Measurements from ENCODE around the gene SLC8A2.

Gene SLC8A2

GRCh38 chr19:47485210-47485609 is 13.5 kb upstream of the SLC8A2 start:
- DNase-seq: no peak

GRCh38 chr19:47483800-47484690 is 12.4 kb upstream of the SLC8A2 start, which contains the start of gene KPTN:
Gene KPTN, minus strand, starts transcription at chr19:47484219. Its CDS starts 59 bp downstream, at chr19:47484160.
- peak; percentile 87 for DNase-seq

DNA sequence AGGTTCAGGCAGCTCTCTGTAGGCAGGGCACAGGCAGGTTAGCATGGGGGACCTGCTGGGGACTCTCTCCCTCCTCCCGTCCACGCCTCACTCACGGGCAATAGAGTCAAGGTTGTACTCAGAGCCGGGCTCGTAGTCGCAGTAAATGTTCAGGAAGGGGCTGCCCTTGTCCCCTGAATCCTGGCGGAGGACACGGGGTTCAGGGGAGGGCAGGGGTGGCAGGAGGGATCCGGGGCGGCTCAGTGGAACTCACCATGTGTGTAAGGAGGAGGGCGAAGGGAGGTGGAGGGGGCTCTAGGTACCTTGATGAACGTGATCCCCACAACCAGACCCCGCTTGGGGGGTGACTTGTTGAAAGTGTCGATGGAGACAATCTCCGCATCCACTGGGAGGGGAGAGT is 11.5 kb upstream of the SLC8A2 start:
- DNase-seq: no peak

- DNase-seq: no peak
These were observed 9.9 kb upstream of the SLC8A2 start for GRCh38 chr19:47481460-47482052.

- DNase-seq: no peak
These were observed 9.0 kb upstream of the SLC8A2 start for GRCh38 chr19:47480658-47481057.

- no peak for DNase-seq
These were observed 8.2 kb upstream of the SLC8A2 start for GRCh38 chr19:47479701-47480503.

DNA sequence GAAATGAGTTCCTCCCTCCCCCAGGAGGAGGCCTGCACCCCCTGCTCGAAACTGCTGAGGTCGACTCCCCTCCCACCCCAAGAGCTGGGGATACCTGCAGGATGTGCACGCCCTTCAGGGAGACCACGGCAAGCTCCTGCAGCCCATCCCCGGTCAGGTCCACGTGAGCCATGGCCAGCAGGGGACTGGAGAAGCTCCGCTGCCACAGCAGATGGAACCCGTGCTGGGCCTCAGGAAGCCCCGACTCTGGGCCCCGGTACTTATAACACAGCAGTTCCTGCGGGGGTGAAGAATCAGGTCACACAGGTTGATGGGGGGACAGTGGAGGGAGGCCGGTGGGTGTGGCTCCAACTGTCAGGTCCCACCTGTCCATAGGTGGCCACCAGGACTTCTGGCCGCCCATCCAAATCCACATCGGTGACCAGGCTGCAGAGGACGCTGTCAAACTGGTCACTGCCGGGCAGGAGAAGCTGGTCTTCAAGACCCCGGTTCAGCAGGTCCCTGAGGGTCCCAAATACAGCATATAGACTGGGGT is 4.8 kb upstream of the SLC8A2 start:
- no peak for DNase-seq

DNA sequence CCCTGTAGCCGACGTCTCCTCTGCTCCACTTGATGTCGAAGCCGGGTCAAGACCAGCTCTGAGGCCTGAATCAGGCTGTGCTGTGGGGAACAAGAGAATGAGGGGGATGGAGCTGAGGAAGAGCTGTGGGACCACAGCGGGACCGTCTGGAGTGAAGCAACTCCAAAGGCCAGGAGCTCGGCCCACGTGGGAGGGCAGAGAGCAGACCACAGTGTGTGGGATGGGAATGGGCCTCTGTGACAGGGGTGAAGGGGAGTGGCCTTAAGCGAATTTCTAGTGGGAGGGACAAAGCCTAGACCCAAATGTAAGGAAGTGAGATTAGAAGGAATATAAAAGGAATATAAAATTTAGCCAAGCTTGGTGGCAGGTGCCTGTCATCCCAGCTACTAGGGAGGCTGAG is 3.8 kb upstream of the SLC8A2 start:
- DNase-seq: no peak

GRCh38 chr19:47473336-47473735 is 1.6 kb upstream of the SLC8A2 start:
- no peak for DNase-seq

DNA sequence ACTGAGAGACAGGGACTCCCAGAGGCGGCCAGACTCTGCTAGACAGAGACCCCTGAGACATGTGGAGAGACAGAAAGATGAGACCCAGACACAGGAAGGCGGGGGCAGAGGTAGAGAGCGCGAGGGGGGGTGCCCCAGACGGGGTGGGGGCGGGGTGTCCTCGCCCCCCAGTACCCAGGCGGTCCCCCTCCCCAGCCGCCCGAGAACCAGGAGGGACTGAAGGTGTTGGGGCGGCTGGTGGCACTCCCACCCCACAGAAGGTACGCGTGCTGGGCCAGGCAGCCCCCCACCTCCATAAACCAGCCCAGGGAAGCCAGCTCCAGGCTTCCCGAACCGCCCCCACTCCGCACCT is 336 bp downstream of the SLC8A2 start:
- DNase-seq: no peak

GRCh38 chr19:47470447-47471195 is 1.1 kb downstream of the SLC8A2 start:
- DNase-seq: no peak

DNA sequence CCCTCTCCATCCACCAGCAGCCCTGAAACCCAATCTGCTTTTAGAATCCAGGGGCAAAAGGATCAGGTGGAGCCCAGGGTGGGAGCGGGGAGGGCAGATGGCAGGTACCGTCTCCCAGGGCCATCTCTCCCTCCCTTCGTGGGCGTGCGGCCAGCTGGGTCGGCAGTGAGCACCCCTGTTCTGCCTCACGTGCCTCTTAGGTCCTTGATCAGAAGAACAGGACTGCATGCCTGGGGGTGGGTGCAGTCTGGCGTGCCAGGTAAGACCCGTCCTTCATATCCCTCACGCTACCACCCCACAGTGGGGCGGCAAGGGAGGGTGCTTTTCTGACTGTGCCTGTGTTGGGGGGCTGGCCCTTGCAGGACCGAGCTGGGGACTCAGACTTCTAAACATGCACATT is 2.0 kb downstream of the SLC8A2 start:
- no peak for DNase-seq

DNA sequence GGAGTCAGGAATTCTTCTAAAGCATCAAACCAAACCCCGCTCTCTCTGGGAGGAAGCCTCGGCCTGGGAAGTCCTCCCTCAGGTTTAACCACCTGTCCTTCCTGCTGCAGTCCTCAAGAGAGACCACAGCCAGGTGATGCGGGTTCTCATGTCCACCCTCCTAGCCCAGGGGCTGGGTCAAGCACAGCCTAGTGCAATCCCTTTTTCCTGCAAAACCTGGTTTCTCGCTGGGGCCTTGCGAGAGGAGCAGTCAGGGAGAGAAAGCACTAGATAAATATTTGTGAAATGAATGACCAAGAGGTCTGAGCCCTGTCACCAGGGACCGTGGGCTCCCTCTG is 2.4 kb downstream of the SLC8A2 start:
- no peak for DNase-seq

DNA sequence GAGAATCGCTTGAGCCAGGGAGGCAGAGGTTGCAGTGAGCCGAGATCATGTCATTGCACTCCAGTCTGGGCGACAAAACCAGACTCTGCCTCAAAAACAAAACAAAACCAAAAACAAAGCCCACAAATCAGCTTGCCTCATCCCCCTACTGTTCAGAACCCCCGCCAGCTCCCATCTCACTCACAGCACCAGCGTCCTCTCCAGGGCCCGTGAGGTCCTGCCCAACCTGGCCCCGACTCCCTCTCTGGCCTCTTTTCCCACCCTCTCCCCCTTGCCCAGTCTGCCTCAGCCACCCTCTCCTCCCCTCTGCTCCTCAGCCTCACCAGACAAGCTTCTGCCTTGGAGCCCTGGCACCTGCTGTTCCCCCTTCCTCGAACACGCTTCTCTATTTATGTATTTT is 3.8 kb downstream of the SLC8A2 start:
- DNase-seq: no peak

DNA sequence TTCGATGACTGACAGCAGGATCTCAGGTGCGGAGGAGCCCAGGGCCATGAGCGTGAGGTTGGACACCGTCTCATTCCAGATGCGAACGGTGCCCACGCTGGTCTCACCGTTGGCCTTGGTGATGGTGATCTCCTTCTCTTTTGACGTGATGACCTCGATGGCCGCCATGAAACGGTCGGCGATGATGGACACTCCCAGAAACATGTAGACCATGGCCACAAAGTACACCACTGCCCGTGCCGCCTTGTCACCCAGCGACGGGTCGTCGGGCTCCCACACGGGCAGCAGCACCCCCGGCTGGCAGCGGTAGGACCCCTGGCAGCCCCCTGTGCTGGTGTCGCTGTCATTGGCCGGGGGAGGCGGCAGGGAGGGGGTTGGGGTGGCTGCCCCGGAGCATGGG is 5.7 kb downstream of the SLC8A2 start:
- DNase-seq: no peak

DNA sequence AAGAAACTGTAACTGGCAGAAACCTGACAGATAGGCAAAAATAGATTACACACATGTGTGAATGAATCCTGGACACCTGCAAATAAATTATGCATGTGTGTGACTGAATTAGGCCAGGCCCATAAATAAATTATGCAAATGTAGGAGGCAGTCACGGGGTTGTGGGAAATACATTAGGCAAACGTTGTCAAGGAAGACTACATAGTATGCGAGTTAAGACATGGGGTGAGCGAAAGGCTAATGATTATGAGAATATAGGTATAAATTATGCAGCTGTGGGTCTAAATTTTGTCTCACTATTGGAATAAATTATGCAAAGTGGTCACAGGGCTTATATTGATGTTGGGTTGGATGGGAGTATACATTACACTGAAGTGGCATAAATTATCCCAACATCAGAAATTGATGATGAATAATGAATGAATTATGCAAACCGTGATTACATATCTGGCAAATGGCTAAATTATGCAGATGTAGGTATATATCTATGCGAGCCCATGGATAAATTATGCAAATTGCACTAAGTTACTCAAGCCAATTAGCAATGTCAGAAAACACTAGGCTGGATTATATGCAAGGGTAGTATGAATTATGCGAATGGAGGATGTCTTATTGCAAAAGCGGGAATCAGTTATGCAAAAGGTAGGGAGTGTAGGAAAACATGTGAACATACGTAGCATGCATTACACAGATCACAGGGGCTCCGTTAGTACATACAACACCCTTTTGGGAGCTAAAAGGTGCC is 6.8 kb downstream of the SLC8A2 start:
- DNase-seq: no peak

DNA sequence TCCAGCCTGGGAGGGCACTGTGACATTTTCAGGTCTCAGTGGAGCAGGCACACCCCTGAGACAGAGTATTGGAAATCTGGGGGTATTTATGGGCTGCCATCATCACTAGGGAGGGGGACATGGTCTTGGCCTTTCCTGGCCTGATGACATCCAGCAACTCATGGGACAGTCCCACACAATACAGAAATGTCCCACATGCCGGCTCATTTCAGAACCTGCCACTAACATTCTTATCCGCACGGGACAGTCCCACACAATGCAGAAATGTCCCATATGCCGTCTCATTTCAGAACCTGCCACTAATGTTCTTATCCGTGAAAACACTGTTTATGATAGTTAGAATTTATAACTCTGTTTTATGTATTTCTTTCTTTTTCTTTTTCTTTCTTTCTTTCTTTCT is 9.8 kb downstream of the SLC8A2 start:
- no peak for DNase-seq

- no peak for DNase-seq
These were observed 12.2 kb downstream of the SLC8A2 start for GRCh38 chr19:47459477-47459876.

DNA sequence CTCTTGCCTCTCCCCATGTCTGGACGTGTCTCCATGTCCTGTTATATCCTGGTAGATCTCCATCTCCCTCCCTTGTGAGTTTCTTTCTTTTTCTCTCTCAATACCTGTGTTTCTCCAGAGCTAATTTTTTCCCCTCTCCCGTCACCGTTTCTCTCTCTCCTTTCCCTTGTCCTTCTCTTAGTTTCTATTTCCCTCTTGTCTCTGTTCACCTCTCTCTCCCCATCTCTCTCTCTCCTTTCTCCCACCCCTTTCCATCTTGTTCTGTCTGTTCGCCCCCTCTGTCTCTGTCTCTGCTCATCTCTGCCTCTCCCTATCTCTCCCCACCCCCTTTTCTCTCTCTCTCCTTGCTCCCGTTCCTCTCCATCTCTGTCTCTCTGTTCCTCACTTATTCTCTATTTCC is 13.0 kb downstream of the SLC8A2 start:
- DNase-seq: no peak

DNA sequence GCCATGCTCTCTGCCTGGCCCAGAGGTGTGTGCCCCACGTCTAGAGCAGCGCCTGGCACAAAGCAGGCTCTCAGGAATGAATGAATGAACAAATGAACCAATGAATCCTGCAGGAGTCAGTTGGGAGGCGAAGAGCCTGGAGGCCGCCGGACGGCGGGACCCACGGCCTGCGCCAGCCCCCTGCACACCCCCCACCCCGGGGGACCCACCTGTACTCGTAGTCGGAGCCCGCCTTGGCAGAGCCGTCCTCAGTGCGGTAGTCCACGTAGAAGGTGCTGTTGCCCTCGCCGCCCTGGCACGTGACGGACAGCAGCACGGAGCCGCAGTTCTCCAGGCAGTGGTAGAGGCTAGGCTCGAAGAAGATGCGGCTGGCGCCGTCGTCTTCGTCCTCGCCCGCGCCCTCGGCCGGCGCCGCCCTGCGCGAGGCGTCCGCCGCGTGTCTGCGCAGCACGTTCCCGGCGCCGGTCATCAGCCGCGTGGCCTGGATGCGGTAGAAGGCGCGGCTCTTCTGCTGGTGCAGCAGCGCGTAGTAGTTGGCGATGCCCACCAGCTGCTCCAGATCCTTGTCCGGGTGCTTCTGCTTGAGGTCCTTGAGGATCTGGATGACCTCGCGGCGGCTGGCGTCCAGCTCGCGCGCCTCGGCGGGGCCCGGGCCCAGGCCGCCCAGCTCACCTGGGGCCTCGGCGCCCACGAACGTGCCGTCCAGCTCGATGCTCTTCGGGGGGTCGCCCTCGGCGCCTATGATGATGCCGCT is 14.8 kb downstream of the SLC8A2 start:
- DNase-seq: no peak

DNA sequence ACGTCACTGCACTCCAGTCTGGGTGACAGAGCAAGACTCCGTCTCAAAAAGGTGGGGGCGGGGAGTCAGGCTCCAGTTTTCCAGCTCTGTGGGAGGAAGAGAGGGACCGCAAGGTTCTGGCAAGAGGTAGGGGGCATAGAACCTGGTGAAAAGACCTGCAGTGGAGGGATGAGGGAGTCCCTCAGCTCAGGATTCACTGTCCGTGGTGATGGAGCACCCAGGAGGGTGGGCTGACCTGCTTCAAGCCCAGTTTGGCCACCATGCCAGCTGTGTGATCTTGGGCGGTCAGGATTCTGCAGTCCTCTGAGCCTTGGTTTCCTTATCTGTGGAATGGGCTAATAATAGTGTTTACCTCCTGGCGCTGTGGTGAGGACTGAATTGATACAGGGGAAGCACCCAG is 21.2 kb downstream of the SLC8A2 start:
- DNase-seq: no peak
